GM18868 (cell line): ENCODE results near the gene PCLO.
"Not testable (repeated sequence)": the region's sequence is repeated elsewhere in the genome, so short reads cannot be mapped to it uniquely, and the experiment has no call there.

Experiments used
- ATAC-seq: cut with Tn5 transposase; IDR thresholded peaks from one replicate; pipeline ENCODE4 v1.9.1; 2021; ENCODE audit warnings: mild to moderate bottlenecking, moderate library complexity; ENCODE audit not compliant: unreplicated experiment

PCLO gene

DNA sequence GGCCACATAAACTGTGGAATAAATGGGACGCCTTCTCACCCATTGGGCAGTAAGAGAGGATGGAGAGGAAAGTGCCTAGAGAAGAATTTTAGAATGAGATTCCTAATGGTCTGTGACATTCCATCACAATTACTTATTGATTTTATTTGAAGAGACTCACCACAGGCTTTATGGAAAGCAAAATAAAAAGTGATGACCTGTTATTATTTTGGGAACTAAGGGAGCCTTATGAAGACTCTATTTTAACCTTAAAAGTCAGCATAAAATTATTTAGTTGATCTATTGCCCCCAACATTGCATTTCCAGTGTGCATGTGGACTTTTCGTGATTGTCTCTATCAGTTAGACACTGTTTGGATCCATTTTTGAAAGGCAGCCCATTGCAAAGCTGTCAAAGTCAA is 107.5 kb downstream of the PCLO start:
- no peak for ATAC-seq

GRCh38 chr7:83054472-83054871 is 108.2 kb downstream of the PCLO start:
- ATAC-seq: no peak

GRCh38 chr7:83053965-83054364 is 108.7 kb downstream of the PCLO start:
- ATAC-seq: no peak

- no peak for ATAC-seq
Measured at GRCh38 chr7:83040484-83040883, 122.2 kb downstream of the PCLO start.

- ATAC-seq: no peak
Measured at GRCh38 chr7:83038787-83039186, 123.9 kb downstream of the PCLO start.

GRCh38 chr7:83036721-83037380 is 125.8 kb downstream of the PCLO start:
- no peak for ATAC-seq

GRCh38 chr7:83036130-83036529 is 126.6 kb downstream of the PCLO start:
- ATAC-seq: no peak

- ATAC-seq: no peak
Measured at GRCh38 chr7:83032195-83032594, 130.5 kb downstream of the PCLO start.

- ATAC-seq: not testable (repeated sequence)
Measured at GRCh38 chr7:83023817-83024665, 138.6 kb downstream of the PCLO start.

DNA sequence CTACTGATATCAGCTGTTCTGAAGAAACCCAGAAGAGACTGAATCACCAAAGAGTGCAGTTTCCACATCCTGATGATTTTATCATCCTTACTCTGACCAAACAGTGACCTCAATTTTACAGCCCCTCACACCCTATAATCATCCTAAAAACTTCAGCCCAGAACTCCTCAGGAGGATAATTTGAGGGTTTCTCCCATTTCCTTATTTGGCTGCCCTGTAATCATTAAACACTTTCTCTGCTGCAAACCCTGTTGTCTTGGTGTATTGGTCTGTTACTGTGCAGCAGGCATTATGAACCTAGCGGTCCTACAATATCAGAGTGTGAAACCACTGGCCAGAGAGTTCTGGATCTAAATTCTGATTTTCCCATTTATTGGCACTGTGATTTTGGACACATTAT is 141.7 kb downstream of the PCLO start:
- no peak for ATAC-seq

DNA sequence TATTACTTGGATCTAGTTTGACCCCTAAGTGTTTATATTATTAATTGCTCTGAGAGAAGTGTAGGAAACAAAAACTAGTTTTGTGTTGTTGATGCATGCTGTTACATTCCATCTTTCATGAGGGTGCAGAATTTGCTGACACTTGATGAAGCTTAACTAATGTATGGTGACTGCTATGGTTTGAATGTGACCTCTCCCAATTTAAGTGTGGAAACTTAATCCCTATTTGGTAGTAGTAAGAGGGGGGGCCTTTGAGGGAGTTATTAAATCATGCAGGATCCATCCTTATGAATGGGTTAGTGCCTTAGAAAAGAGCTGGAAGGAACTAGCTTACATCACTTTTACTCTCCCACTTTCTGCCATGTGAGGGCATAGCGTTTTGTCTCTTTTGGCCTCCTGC is 142.5 kb downstream of the PCLO start:
- no peak for ATAC-seq

GRCh38 chr7:83015916-83016315 is 146.8 kb downstream of the PCLO start:
- ATAC-seq: no peak

DNA sequence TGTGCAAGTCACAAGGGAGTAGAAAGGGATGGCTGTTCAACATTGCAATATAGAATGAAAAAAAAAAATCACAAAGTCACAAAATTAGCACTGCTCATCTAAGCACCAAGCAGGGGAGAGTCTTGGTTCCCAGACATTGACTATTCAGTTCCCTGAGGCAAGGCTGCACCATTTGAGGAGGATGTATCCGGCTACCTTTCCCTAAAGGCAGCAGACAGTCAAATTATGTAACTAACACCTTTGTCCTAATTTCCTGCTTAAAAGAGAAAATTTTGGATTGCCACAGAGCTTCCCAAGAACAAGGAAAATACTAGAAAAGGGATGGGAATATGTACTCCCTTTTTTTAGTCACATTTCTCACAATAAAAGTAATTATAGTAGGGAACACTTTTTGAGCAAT is 148.1 kb downstream of the PCLO start:
- no peak for ATAC-seq

DNA sequence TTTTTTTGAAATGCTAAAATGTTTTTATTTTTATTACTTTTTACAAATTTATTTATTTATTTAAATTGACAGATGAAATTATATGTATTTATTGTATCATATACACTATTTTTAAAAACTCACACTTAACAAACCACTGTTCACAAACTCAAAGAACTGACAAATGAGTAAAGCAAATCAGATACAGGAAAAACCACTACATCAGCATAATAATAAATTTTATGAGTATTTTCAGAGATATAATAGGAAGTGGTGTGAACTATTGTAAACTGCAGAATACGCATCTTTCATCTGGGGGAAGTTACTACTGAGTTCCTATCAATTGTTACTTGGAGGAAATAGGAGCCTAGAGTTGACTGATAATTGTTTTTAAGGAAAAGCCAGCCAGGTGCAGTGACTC is 150.7 kb downstream of the PCLO start:
- no peak for ATAC-seq

- no peak for ATAC-seq
Measured at GRCh38 chr7:83005410-83005809, 157.3 kb downstream of the PCLO start.

GRCh38 chr7:83001362-83002040 is 161.2 kb downstream of the PCLO start:
- ATAC-seq: no peak

GRCh38 chr7:82998436-82998835 is 164.2 kb downstream of the PCLO start:
- no peak for ATAC-seq

GRCh38 chr7:82985144-82985802 is 177.4 kb downstream of the PCLO start:
- no peak for ATAC-seq

DNA sequence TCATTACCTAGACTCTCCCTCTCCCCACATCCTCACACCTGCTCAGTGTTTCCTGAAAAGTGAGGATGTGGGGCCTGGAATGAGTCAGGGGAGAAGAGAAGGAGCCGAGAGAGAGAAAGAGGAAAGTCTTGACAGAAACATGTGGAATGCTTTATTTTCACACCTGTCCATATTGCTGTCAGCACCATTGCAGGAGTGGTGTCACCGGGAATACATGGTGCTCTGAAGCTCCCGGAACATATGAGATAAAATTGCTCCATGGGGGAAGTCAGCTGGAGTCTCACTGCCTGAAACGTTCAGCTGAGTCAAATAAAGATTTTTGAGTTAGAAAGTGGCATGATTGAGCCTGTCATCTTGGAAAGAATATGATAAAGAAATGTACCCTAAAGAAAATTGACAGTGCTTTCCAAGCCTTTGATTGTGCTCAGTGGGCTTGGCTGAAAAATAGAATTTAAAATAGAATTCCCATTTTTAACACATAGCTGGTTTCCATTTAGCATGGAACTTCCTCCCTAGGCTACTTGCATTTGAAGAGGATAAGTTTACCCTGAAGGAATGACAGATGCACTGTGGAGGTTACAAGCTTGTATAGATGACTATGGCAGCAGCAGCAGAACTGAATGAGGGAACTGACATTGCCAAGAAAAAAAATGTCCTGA is 182.4 kb downstream of the PCLO start:
- no peak for ATAC-seq

DNA sequence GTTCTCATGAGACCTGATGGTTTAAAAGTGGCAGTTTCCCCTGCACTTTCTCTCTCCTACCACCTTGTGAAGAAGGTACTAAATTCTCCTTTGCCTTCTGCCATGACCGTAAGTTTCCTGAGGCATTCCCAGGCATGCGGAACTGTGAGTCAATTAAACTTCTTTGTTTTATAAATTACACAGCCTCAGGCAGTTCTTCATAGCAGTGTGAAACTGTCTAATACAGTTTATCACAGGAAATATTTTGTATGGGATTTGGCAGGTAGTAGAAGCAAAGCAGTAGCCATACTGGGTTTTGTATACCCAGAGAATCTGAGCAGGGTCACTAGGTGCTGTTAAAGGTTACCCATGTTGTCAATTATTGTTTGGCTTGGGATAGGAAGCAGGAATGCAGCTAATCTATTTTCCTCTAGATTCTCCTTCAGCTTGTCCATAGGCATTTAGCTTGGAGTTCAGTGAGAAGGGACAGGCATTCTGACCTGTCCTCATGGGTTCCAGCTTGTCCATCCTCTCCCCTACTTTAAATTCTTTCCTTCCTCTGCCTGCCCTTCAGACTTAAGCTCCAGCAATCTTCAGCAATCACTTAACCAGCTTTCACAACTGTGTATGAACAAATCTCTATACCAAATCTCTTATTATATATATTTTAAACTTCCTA is 186.7 kb downstream of the PCLO start:
- ATAC-seq: no peak
